ENCODE data around the gene DPYSL4.

DNA sequence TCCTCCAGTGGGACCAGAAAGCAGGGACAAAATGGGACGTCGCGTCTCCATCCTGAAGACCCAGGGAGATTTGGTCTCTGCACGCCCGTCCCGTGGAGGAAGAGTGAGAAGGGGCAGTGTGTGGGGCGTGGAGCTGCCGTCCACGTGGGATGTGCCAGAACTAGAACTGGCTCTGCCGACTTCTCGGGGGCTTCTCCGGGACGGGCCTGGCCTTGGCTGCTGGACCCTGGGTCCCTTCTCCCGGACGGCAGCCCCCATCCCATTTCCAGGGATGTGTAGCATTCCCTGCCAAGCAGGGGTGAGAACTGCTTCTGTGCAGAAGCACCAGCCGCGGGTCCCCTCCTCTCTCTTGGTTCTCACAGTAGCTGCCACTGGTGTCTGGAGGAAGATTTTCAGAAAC lies 18.8 kb upstream of the DPYSL4 start:
- no peak for TF ChIP-seq CTCF (IDR thresholded peaks at IDR 0.05)
- no peak for TF ChIP-seq POLR2A (IDR thresholded peaks at IDR 0.05)

Measured in Peyer's patch (tissue), 4 donors.